WTC11 (cell line): Measurements from ENCODE around the gene HJURP. TPM values are rescaled to one million over a fixed set of nuclear protein-coding genes. Genes with fewer than 3 reads are reported as not detected.

ENCODE experiments used
- ATAC-seq: fragments of 200-7000 bp; cut with Tn5 transposase; 2 replicates; pipeline ENCODE4 v1.10.0; 2021; ENCODE audit warnings: mild to moderate bottlenecking, moderate library complexity
- CTCF ChIA-PET: fragments of 300-600 bp; sonication (Branson Sonifier 250); formaldehyde crosslinking; loops from one replicate; lab custom pipeline; 2021; ENCODE audit warnings: antibody characterized with exemption; lab: Charles Lee
- POLR2A ChIA-PET: fragments of 350-600 bp; sonication (Branson Sonifier 250); formaldehyde crosslinking; loops from one replicate; lab custom pipeline; 2021; ENCODE audit warnings: antibody characterized with exemption; lab: Charles Lee
- DNase-seq: peaks from one replicate; pipeline ENCODE4 v3.0.0; 2021; ENCODE audit warnings: low spot score
- H3K27ac Mint-ChIP-seq: 2 replicates; pipeline ENCODE4 v1.8.0; 2021; ENCODE audit warnings: mixed read lengths
- H3K27me3 Mint-ChIP-seq: 2 replicates; pipeline ENCODE4 v1.8.0; 2021; ENCODE audit warnings: low read depth, mild to moderate bottlenecking, moderate library complexity, mixed read lengths
- H3K36me3 Mint-ChIP-seq: 2 replicates; pipeline ENCODE4 v1.8.0; 2021; ENCODE audit warnings: mixed read lengths
- H3K4me1 Mint-ChIP-seq: 2 replicates; pipeline ENCODE4 v1.8.0; 2022; ENCODE audit warnings: mixed read lengths
- H3K4me3 Mint-ChIP-seq: 2 replicates; pipeline ENCODE4 v1.8.0; 2021; ENCODE audit warnings: mild to moderate bottlenecking, moderate library complexity, mixed read lengths
- H3K9me3 Mint-ChIP-seq: 2 replicates; pipeline ENCODE4 v1.8.0; 2021; ENCODE audit warnings: mixed read lengths
- ATF1 ChIP-seq: sonication (generic); formaldehyde crosslinking; IDR thresholded peaks from 2 replicates; pipeline ENCODE4 v1.8.1; 2023; ENCODE audit warnings: mild to moderate bottlenecking, moderate library complexity, missing genetic modification reagents
- FOXP1 ChIP-seq: sonication (generic); formaldehyde crosslinking; IDR thresholded peaks from 2 replicates; pipeline ENCODE4 v1.8.0; 2022; ENCODE audit warnings: missing genetic modification reagents, mild to moderate bottlenecking, moderate library complexity, borderline replicate concordance
- HMGA2 ChIP-seq: fragments of 250-450 bp; sonication (Bioruptor Pico); IDR thresholded peaks from 2 replicates; pipeline ENCODE4 v1.4.0; 2021; ENCODE audit warnings: mild to moderate bottlenecking, moderate library complexity
- JAZF1 ChIP-seq: fragments of 250-450 bp; sonication (Bioruptor Pico); IDR thresholded peaks from 2 replicates; pipeline ENCODE4 v1.9.0; 2021; ENCODE audit warnings: moderate library complexity, mild to moderate bottlenecking, inconsistent platforms
- KAT7 ChIP-seq: sonication (generic); formaldehyde crosslinking; IDR thresholded peaks from 2 replicates; pipeline ENCODE4 v1.8.1; 2023; ENCODE audit warnings: missing genetic modification reagents, mild to moderate bottlenecking, borderline replicate concordance
- NFE2L1 ChIP-seq: sonication (generic); formaldehyde crosslinking; IDR thresholded peaks from 2 replicates; pipeline ENCODE4 v1.8.1; 2023; ENCODE audit warnings: missing genetic modification reagents
- NFYB ChIP-seq: sonication (generic); formaldehyde crosslinking; conservative IDR thresholded peaks from 2 replicates; pipeline ENCODE4 v1.8.0; 2022; ENCODE audit warnings: low read depth, missing genetic modification reagents
- NR1H2 ChIP-seq: sonication (generic); formaldehyde crosslinking; IDR thresholded peaks from 2 replicates; pipeline ENCODE4 v1.9.0; 2021; ENCODE audit warnings: mild to moderate bottlenecking, moderate library complexity, missing genetic modification reagents
- OVOL2 ChIP-seq: fragments of 250-450 bp; sonication (Bioruptor Pico); IDR thresholded peaks from 2 replicates; pipeline ENCODE4 v1.9.0; 2021; ENCODE audit warnings: mild to moderate bottlenecking, borderline replicate concordance
- RELA ChIP-seq: sonication (generic); formaldehyde crosslinking; IDR thresholded peaks from 2 replicates; pipeline ENCODE4 v1.8.1; 2022; ENCODE audit warnings: missing genetic modification reagents, mild to moderate bottlenecking, borderline replicate concordance
- SMAD3 ChIP-seq: sonication (generic); formaldehyde crosslinking; IDR thresholded peaks from 2 replicates; pipeline ENCODE4 v1.8.0; 2022; ENCODE audit warnings: missing genetic modification reagents, mild to moderate bottlenecking, borderline replicate concordance
- SMAD4 ChIP-seq: sonication (generic); formaldehyde crosslinking; IDR thresholded peaks from 2 replicates; pipeline ENCODE4 v1.8.0; 2022; ENCODE audit warnings: mild to moderate bottlenecking, missing genetic modification reagents
- SOX15 ChIP-seq: fragments of 250-450 bp; sonication (Bioruptor Pico); IDR thresholded peaks from 2 replicates; pipeline ENCODE4 v1.9.0; 2021; ENCODE audit warnings: mild to moderate bottlenecking
- ZNF232 ChIP-seq: sonication (generic); formaldehyde crosslinking; IDR thresholded peaks from 2 replicates; pipeline ENCODE4 v1.8.0; 2022; ENCODE audit warnings: mild to moderate bottlenecking, missing genetic modification reagents
- total RNA-seq: library from RNA; stranded (reverse); gene quantifications from 3 replicates; pipeline ENCODE4 v1.2.3, GENCODE V29; 2021
- TF ChIP-seq, protein P1 (sequence below): fragments of 250-450 bp; sonication (Bioruptor Pico); IDR thresholded peaks from 2 replicates; pipeline ENCODE4 v2.1.2; 2022; ENCODE audit warnings: mild to moderate bottlenecking, moderate library complexity
- TF ChIP-seq, protein P2 (sequence below): sonication (generic); formaldehyde crosslinking; IDR thresholded peaks from 2 replicates; pipeline ENCODE4 v1.8.0; 2022; ENCODE audit warnings: mild to moderate bottlenecking, missing genetic modification reagents
- TF ChIP-seq, protein P3 (sequence below): sonication (generic); formaldehyde crosslinking; IDR thresholded peaks from 2 replicates; pipeline ENCODE4 v1.8.0; 2023; ENCODE audit warnings: missing genetic modification reagents
- TF ChIP-seq, protein P4 (sequence below): sonication (generic); formaldehyde crosslinking; IDR thresholded peaks from 2 replicates; pipeline ENCODE4 v1.8.0; 2023; ENCODE audit warnings: mild to moderate bottlenecking, missing genetic modification reagents
- TF ChIP-seq, protein P5 (sequence below): fragments of 200-600 bp; IDR thresholded peaks from 2 replicates; pipeline ENCODE4 v1.8.0; 2022; ENCODE audit warnings: antibody characterized with exemption
- TF ChIP-seq, protein P6 (sequence below): sonication (generic); formaldehyde crosslinking; IDR thresholded peaks from 2 replicates; pipeline ENCODE4 v1.8.1; 2022; ENCODE audit warnings: mild to moderate bottlenecking, moderate library complexity, missing genetic modification reagents

Gene HJURP
- total RNA-seq, 1 experiment from 2014 or later, result 83.7 TPM

DNA sequence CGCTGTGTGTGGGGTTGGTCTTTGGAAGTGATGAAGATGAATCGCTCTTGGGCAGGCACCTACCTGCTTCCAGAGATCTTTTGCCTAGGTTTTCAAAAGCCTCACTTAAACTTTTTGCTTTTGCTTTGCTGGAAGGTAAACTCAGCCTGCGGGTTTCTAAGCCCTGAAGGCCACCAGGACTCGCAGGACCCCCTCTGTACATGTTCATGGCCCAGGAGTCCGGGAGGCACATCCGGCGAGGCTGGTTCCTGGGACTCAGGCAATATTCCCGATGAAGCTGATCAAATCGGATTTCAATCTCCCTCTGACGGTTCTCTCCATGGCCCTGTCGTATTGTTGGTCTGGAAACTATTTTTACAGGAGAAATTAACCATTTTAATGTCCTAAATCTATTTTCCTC, 13.2 kb downstream of the HJURP start:
- no peaks in the 10 kb centered on the region for H3K9me3 Mint-ChIP-seq
- CTCF ChIA-PET, result interaction anchor here (1.2 kb wide), 1 partner anchor 130 kb away, joined by 3 read pairs; no protein-coding TSS in a partner anchor
- ATAC-seq, result no peak
- H3K4me3 Mint-ChIP-seq, result no peak overlapping the region
- no peaks in the 10 kb centered on the region for H3K27me3 Mint-ChIP-seq
- POLR2A ChIA-PET, result no interaction called here
- DNase-seq, result no peak
- TF ChIP-seq, protein P1, sequence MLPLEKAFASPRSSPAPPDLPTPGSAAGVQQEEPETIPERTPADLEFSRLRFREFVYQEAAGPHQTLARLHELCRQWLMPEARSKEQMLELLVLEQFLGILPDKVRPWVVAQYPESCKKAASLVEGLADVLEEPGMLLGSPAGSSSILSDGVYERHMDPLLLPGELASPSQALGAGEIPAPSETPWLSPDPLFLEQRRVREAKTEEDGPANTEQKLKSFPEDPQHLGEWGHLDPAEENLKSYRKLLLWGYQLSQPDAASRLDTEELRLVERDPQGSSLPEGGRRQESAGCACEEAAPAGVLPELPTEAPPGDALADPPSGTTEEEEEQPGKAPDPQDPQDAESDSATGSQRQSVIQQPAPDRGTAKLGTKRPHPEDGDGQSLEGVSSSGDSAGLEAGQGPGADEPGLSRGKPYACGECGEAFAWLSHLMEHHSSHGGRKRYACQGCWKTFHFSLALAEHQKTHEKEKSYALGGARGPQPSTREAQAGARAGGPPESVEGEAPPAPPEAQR (CRISPR knock-in tag), result no peak
- TF ChIP-seq, all 79 proteins: peak for 0
- H3K36me3 Mint-ChIP-seq, result peaks cover 98% of the 10 kb centered on the region
- H3K27ac Mint-ChIP-seq, result no peak overlapping the region
- peaks cover 13% of the 10 kb centered on the region for H3K4me1 Mint-ChIP-seq

DNA sequence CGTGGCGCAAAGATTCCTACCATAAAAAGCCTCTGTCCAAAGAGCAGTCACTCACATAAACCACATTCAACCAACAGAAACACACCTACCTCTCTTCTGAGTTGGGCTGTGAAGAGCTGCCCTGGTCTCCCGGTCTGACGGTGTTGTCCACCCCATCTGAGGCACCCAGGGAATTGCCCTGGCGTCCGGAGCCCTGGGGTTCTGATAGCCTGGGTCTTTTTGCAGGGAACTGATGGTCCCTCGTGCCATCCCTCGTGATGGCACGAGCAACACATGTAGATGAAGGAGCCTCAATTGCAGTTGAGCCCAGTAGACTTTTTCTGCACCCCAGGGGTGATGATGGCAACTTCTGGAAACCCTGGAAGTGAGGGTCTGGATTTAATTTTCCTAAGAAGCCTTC, 13.8 kb downstream of the HJURP start:
- peaks cover 99% of the 10 kb centered on the region for H3K36me3 Mint-ChIP-seq
- ChIA-PET POLR2A (no interaction called here), CTCF (no interaction called here)
- TF ChIP-seq NFYB (CRISPR knock-in tag) (no peak), OVOL2 (no peak), FOXP1 (CRISPR knock-in tag) (no peak), ZNF232 (CRISPR knock-in tag) (no peak), SMAD3 (CRISPR knock-in tag) (no peak), ATF1 (CRISPR knock-in tag) (no peak), JAZF1 (CRISPR knock-in tag) (no peak), KAT7 (CRISPR knock-in tag) (no peak), NR1H2 (CRISPR knock-in tag) (no peak), SOX15 (CRISPR knock-in tag) (no peak), RELA (CRISPR knock-in tag) (no peak), SMAD4 (no peak), HMGA2 (CRISPR knock-in tag) (no peak), NFE2L1 (CRISPR knock-in tag) (no peak)
- TF ChIP-seq, protein P2, sequence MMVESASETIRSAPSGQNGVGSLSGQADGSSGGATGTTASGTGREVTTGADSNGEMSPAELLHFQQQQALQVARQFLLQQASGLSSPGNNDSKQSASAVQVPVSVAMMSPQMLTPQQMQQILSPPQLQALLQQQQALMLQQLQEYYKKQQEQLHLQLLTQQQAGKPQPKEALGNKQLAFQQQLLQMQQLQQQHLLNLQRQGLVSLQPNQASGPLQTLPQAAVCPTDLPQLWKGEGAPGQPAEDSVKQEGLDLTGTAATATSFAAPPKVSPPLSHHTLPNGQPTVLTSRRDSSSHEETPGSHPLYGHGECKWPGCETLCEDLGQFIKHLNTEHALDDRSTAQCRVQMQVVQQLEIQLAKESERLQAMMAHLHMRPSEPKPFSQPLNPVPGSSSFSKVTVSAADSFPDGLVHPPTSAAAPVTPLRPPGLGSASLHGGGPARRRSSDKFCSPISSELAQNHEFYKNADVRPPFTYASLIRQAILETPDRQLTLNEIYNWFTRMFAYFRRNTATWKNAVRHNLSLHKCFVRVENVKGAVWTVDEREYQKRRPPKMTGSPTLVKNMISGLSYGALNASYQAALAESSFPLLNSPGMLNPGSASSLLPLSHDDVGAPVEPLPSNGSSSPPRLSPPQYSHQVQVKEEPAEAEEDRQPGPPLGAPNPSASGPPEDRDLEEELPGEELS (CRISPR knock-in tag), result no peak
- TF ChIP-seq, protein P3, sequence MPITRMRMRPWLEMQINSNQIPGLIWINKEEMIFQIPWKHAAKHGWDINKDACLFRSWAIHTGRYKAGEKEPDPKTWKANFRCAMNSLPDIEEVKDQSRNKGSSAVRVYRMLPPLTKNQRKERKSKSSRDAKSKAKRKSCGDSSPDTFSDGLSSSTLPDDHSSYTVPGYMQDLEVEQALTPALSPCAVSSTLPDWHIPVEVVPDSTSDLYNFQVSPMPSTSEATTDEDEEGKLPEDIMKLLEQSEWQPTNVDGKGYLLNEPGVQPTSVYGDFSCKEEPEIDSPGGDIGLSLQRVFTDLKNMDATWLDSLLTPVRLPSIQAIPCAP (CRISPR knock-in tag), result no peak
- TF ChIP-seq, protein P4, sequence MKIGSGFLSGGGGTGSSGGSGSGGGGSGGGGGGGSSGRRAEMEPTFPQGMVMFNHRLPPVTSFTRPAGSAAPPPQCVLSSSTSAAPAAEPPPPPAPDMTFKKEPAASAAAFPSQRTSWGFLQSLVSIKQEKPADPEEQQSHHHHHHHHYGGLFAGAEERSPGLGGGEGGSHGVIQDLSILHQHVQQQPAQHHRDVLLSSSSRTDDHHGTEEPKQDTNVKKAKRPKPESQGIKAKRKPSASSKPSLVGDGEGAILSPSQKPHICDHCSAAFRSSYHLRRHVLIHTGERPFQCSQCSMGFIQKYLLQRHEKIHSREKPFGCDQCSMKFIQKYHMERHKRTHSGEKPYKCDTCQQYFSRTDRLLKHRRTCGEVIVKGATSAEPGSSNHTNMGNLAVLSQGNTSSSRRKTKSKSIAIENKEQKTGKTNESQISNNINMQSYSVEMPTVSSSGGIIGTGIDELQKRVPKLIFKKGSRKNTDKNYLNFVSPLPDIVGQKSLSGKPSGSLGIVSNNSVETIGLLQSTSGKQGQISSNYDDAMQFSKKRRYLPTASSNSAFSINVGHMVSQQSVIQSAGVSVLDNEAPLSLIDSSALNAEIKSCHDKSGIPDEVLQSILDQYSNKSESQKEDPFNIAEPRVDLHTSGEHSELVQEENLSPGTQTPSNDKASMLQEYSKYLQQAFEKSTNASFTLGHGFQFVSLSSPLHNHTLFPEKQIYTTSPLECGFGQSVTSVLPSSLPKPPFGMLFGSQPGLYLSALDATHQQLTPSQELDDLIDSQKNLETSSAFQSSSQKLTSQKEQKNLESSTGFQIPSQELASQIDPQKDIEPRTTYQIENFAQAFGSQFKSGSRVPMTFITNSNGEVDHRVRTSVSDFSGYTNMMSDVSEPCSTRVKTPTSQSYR (CRISPR knock-in tag), result no peak
- TF ChIP-seq, protein P5, sequence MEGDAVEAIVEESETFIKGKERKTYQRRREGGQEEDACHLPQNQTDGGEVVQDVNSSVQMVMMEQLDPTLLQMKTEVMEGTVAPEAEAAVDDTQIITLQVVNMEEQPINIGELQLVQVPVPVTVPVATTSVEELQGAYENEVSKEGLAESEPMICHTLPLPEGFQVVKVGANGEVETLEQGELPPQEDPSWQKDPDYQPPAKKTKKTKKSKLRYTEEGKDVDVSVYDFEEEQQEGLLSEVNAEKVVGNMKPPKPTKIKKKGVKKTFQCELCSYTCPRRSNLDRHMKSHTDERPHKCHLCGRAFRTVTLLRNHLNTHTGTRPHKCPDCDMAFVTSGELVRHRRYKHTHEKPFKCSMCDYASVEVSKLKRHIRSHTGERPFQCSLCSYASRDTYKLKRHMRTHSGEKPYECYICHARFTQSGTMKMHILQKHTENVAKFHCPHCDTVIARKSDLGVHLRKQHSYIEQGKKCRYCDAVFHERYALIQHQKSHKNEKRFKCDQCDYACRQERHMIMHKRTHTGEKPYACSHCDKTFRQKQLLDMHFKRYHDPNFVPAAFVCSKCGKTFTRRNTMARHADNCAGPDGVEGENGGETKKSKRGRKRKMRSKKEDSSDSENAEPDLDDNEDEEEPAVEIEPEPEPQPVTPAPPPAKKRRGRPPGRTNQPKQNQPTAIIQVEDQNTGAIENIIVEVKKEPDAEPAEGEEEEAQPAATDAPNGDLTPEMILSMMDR, result no peak
- TF ChIP-seq, protein P6, sequence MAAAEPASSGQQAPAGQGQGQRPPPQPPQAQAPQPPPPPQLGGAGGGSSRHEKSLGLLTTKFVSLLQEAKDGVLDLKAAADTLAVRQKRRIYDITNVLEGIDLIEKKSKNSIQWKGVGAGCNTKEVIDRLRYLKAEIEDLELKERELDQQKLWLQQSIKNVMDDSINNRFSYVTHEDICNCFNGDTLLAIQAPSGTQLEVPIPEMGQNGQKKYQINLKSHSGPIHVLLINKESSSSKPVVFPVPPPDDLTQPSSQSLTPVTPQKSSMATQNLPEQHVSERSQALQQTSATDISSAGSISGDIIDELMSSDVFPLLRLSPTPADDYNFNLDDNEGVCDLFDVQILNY (CRISPR knock-in tag), result no peak
- DNase-seq (no peak), ATAC-seq (no peak)
- no peak overlapping the region for H3K4me3 Mint-ChIP-seq
- H3K27ac Mint-ChIP-seq, result no peak overlapping the region
- H3K9me3 Mint-ChIP-seq, result no peaks in the 10 kb centered on the region
- H3K27me3 Mint-ChIP-seq, result no peaks in the 10 kb centered on the region
- H3K4me1 Mint-ChIP-seq, result peaks cover 13% of the 10 kb centered on the region
